NT2/D1 (cell line): ENCODE data around the gene EFHC1.

ENCODE experiments used
- DNase-seq: peaks from one replicate; pipeline ENCODE4 v3.0.0-alpha.2; 2011; ENCODE audit warnings: low read depth, low spot score
- H3K27me3 ChIP-seq: 2 replicates; pipeline ENCODE4 v1.6.0; 2011; ENCODE audit warnings: mild to moderate bottlenecking; ENCODE audit not compliant: insufficient read length, insufficient read depth
- H3K36me3 ChIP-seq: 2 replicates; pipeline ENCODE4 v1.6.1; 2011; ENCODE audit warnings: mild to moderate bottlenecking, low read length, mixed read lengths; ENCODE audit not compliant: insufficient read depth, insufficient read length
- H3K4me1 ChIP-seq: 2 replicates; pipeline ENCODE4 v1.5.1; 2011; ENCODE audit not compliant: insufficient read depth, insufficient read length
- H3K4me3 ChIP-seq: 2 replicates; pipeline ENCODE4 v1.5.1; 2011; ENCODE audit warnings: low read depth; ENCODE audit not compliant: insufficient read length
- H3K9ac ChIP-seq: 2 replicates; pipeline ENCODE4 v1.6.0; 2011; ENCODE audit warnings: low read depth; ENCODE audit not compliant: insufficient read length
- H3K9me3 ChIP-seq: 2 replicates; pipeline ENCODE4 v1.5.1; 2011; ENCODE audit warnings: mild to moderate bottlenecking, low read length; ENCODE audit not compliant: insufficient read depth
- SUZ12 ChIP-seq: IDR thresholded peaks from 2 replicates; pipeline ENCODE4 v1.6.1; 2011; ENCODE audit not compliant: insufficient read length, insufficient read depth; ENCODE audit errors: extremely low read depth
- YY1 ChIP-seq: IDR thresholded peaks from 2 replicates; pipeline ENCODE4 v1.6.1; 2011; ENCODE audit not compliant: insufficient read length, insufficient read depth
- ZNF274 ChIP-seq: IDR thresholded peaks from 2 replicates; pipeline ENCODE4 v1.6.1; 2011; ENCODE audit warnings: mild to moderate bottlenecking, low read depth, low read length

Gene EFHC1

DNA sequence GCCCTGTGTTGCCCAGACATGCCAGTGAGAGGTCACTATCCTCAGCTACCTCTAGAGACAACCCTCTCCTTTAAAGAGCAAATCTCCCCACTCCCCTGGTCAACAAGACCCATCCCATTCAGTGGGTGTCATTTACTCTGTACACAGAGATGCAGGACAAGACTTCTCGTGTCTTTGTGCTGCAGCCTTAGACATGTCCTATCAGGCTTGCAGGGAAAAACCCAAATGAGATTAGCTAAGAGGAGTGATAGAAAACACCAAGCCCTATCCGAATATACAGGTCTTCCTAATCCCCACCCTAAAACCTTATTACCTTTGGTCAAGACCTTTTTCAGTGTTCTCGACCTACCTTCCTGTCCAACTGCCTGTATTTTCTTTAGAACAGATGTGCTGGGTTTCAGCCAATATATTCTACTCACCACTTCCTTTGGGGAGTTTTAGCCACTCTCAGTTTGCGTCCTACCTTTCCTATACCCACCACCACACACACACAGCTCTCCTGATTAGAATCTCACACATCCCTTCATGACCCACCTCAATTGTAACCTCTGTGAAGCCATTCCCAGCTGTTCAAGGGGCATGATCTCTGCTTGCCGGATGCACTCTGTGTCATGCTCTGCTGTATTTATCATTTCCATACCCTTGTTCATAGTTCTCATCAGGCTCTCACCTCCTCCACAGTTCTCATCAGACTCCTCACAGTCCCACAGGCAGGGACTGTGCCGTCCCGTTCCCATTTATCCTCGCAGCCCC is 117.0 kb downstream of the EFHC1 start:
- Histone ChIP-seq H3K4me3 (no peak overlapping the region), H3K4me1 (peaks cover 5% of the 10 kb centered on the region), H3K9me3 (no peaks in the 10 kb centered on the region), H3K36me3 (peaks cover 30% of the 10 kb centered on the region), H3K9ac (no peak overlapping the region), H3K27me3 (no peaks in the 10 kb centered on the region)
- no peak for DNase-seq
- TF ChIP-seq ZNF274: no peak
- TF ChIP-seq SUZ12: no peak
- TF ChIP-seq YY1: no peak

DNA sequence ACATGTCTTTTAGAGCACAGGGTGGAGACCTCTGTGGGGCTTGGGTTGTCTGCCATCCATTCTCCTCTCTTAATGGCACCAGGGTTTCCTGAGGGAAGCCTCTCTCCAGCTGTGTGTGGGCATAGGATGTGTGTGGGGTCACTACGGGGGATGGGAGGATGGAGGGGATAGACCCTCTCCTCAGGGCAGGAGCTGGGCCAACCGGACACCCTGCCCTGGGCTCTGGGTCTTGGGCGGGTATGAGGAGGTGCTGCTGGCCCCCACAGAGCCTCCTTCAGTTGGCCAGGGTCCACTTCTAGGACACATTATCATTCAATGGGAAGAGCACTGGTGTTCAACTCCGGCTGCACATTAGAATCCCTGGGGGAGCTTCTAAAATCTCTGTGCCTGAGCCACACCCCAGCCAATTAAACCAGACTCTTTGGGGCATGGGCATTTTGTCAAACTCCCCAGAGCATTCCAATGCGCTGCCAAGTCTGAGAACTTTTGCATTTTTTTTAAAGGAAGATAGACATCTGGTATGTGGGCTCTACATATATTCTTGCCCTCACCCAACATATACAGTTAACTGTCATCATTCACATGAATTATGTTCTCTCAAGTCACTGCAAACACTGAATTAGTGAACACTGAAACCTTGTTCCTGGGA is 118.2 kb downstream of the EFHC1 start:
- no peak for TF ChIP-seq ZNF274
- no peak for TF ChIP-seq SUZ12
- no peak for TF ChIP-seq YY1
- DNase-seq: no peak
- Histone ChIP-seq H3K9ac (no peak overlapping the region), H3K36me3 (peaks cover 27% of the 10 kb centered on the region), H3K9me3 (no peaks in the 10 kb centered on the region), H3K4me3 (no peak overlapping the region), H3K4me1 (peaks cover 5% of the 10 kb centered on the region), H3K27me3 (no peaks in the 10 kb centered on the region)

DNA sequence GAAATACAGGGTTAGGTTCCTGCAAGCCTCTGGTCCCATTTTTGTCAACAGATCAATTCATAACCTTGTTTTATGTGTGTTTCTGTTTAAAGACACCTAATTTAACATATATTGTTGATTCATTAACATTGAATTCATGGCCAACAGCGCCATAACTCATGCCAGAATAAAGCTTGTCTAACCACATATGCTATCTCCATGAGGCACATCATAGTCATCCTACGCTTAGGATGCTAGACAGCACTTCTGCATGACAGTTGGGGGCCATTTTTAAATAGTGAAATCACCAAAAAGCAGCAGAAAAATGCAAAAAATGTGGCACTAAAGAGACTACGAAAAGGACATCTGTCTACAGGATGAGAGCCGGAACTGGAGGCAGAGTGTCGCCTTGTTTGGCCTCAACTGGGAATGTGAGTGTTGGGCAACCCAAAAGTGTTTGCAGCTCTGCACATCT is 118.8 kb downstream of the EFHC1 start:
- no peak overlapping the region for H3K9ac ChIP-seq
- peaks cover 5% of the 10 kb centered on the region for H3K4me1 ChIP-seq
- H3K27me3 ChIP-seq: no peaks in the 10 kb centered on the region
- no peak for DNase-seq
- H3K36me3 ChIP-seq: peaks cover 24% of the 10 kb centered on the region
- H3K4me3 ChIP-seq: no peak overlapping the region
- TF ChIP-seq ZNF274 (no peak), SUZ12 (no peak), YY1 (no peak)
- H3K9me3 ChIP-seq: no peaks in the 10 kb centered on the region

DNA sequence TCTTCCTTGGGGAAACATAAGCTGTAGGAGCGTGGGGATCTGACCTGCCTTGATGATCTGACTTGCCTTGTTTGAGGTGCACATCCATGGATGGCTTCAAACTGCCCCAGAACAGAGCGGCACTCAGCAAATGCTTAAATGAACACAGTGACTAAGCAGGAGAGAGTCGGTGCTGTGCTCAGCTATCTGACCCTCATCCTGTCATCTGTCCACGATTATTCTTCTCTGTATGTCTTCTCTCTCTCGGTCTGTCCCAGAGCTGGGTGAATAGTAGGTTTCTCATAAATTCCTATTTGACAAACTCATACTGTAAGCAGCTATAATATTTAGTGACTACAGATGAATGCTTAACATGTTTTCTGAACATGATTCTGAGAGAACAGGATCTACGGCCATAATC is 119.5 kb downstream of the EFHC1 start:
- Histone ChIP-seq H3K9me3 (no peaks in the 10 kb centered on the region), H3K27me3 (no peaks in the 10 kb centered on the region), H3K4me1 (peaks cover 5% of the 10 kb centered on the region), H3K36me3 (peaks cover 24% of the 10 kb centered on the region), H3K4me3 (no peak overlapping the region), H3K9ac (no peak overlapping the region)
- no peak for DNase-seq
- no peak for TF ChIP-seq SUZ12
- TF ChIP-seq YY1: no peak
- no peak for TF ChIP-seq ZNF274

DNA sequence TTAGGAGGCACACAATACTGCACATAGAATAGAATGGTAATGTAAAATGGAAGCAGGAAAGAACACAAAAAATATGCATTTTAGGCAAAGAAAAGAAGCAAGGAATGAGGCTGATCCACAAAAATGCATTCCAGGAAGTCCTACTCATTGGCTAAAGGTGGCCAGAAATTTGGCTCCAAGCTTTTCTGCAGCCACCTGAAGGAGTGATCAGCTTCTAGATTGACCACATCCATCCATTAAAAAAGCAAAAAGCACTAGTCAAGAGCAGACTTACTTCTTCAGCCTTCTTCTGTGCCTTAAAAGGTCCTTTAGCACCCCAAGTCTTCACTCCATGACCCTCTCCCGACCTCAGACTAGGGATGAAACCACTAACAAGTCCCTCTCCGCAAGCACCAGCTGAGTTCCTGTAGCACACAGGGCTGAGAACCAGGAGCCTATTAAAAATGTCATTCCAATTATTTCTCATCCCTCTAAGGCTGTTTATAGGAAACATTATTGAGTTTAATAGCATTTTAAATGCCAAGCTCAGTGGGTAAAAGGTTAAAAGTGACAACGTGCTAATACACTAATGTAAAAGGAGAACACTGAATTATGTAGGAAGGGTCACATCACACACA is 120.3 kb downstream of the EFHC1 start:
- no peaks in the 10 kb centered on the region for H3K9me3 ChIP-seq
- H3K36me3 ChIP-seq: peaks cover 16% of the 10 kb centered on the region
- H3K4me1 ChIP-seq: peaks cover 9% of the 10 kb centered on the region
- H3K27me3 ChIP-seq: no peaks in the 10 kb centered on the region
- TF ChIP-seq YY1 (no peak), SUZ12 (no peak), ZNF274 (no peak)
- no peak for DNase-seq
- H3K9ac ChIP-seq: no peak overlapping the region
- no peak overlapping the region for H3K4me3 ChIP-seq

DNA sequence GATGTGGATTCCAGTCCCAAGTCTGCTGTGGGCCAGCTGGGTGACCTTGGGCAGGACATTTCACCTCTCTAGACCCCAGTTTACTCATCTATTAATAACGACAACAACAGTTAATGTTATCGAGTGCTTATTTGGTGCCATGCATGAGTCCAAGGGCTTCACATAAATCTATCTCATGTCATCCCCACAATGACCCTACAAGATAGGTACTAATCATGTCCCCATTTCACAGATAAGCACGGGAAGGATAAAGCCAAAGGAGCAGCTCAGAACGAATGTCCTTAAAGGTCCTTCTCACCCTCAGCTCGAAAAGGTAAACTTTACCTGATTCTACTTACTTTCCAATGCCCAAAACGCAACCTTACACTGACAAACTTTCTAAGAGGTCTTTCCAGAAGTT is 121.0 kb downstream of the EFHC1 start:
- no peak overlapping the region for H3K4me3 ChIP-seq
- peaks cover 12% of the 10 kb centered on the region for H3K36me3 ChIP-seq
- TF ChIP-seq ZNF274 (no peak), YY1 (no peak), SUZ12 (no peak)
- H3K4me1 ChIP-seq: peaks cover 10% of the 10 kb centered on the region
- no peaks in the 10 kb centered on the region for H3K9me3 ChIP-seq
- H3K9ac ChIP-seq: no peak overlapping the region
- no peak for DNase-seq
- H3K27me3 ChIP-seq: no peaks in the 10 kb centered on the region

DNA sequence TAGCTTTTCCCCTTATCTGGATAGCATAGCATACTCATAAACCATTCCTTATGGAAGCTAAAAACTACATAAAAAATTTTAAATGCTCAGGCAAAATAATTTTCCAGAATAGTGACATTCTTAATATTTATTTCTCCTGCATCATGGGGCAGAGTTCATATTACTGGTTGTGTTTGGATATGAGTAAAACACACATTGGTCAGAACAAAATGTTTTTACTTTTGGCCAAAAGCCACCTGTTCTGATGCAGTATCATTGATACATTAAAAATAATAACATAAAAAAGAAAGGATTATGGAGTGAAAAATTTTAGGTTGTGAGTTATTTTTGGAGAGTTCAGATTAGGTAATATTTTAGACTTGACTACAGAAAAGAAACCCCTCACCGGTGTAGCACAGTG is 123.1 kb downstream of the EFHC1 start:
- TF ChIP-seq ZNF274: no peak

More for the DNA sequence above, 123.1 kb downstream of the EFHC1 start:
- Histone ChIP-seq H3K27me3 (no peaks in the 10 kb centered on the region), H3K4me1 (peaks cover 7% of the 10 kb centered on the region), H3K9me3 (no peaks in the 10 kb centered on the region), H3K4me3 (no peak overlapping the region), H3K36me3 (peaks cover 17% of the 10 kb centered on the region), H3K9ac (no peak overlapping the region)
- DNase-seq: no peak
